PC-9 (cell line): ENCODE results near the gene FOXJ3. TPM values are rescaled to one million over a fixed set of nuclear protein-coding genes. Genes with fewer than 3 reads are reported as not detected.

Experiments used
- BruUV-seq: library from RNA; stranded (reverse); fragments of 400-500 nt; replicated peaks from 2 replicates; lab custom pipeline; 2021; lab: Mats Ljungman, UMichigan
- CTCF ChIA-PET: fragments of 300-600 bp; sonication (Branson Sonifier 250); formaldehyde crosslinking; loops from one replicate; lab custom pipeline; 2022; ENCODE audit warnings: antibody characterized with exemption; lab: Charles Lee
- POLR2A ChIA-PET: fragments of 300-600 bp; sonication (Branson Sonifier 250); formaldehyde crosslinking; loops from one replicate; lab custom pipeline; 2022; ENCODE audit warnings: antibody characterized with exemption; ENCODE audit not compliant: unreplicated experiment; lab: Charles Lee
- DNase-seq, 2 experiments: peaks; one replicate each; pipeline versions ENCODE4 v3.0.0 to v3.0.0-alpha.2; 2015 to 2022; ENCODE audit warnings: mixed read lengths in 1 of 2
- H2AFZ ChIP-seq: fragments of 200-600 bp; sonication (generic); 2 replicates; pipeline ENCODE4 v1.8.1; 2017; ENCODE audit warnings: antibody characterized with exemption
- H3F3A ChIP-seq: fragments of 200-600 bp; sonication (generic); 2 replicates; pipeline ENCODE4 v1.8.1; 2017; ENCODE audit warnings: antibody characterized with exemption, mild to moderate bottlenecking, low read depth; ENCODE audit not compliant: insufficient read depth
- H3K27ac ChIP-seq: fragments of 200-600 bp; sonication (generic); 2 replicates; pipeline ENCODE4 v1.6.1; 2016; ENCODE audit warnings: mixed run types
- H3K27me3 ChIP-seq: fragments of 200-600 bp; sonication (generic); 2 replicates; pipeline ENCODE4 v1.6.1; 2016; ENCODE audit warnings: low read depth, mixed run types; ENCODE audit not compliant: insufficient read depth
- H3K36me3 ChIP-seq: fragments of 200-600 bp; sonication (generic); 2 replicates; pipeline ENCODE4 v1.6.1; 2016; ENCODE audit warnings: low read depth, mixed run types
- H3K4me1 ChIP-seq: fragments of 200-600 bp; sonication (generic); replicated peaks from 2 replicates; pipeline ENCODE4 v1.6.1; 2016; ENCODE audit warnings: mixed run types; ENCODE audit not compliant: insufficient read depth
- H3K4me2 ChIP-seq: fragments of 200-600 bp; sonication (generic); 2 replicates; pipeline ENCODE4 v1.6.1; 2017; ENCODE audit warnings: mixed run types
- H3K4me3 ChIP-seq: fragments of 200-600 bp; sonication (generic); 2 replicates; pipeline ENCODE4 v1.6.1; 2016; ENCODE audit warnings: mixed run types
- H3K79me2 ChIP-seq: fragments of 200-600 bp; sonication (generic); 2 replicates; pipeline ENCODE4 v1.6.1; 2017; ENCODE audit warnings: low read depth, mixed run types
- H3K9me2 ChIP-seq: fragments of 200-600 bp; sonication (generic); 2 replicates; pipeline ENCODE4 v1.8.1; 2017; ENCODE audit warnings: mild to moderate bottlenecking; ENCODE audit not compliant: insufficient read depth
- H3K9me3 ChIP-seq: fragments of 200-600 bp; sonication (generic); 2 replicates; pipeline ENCODE4 v1.8.1; 2016; ENCODE audit warnings: low read depth; ENCODE audit not compliant: insufficient read depth
- H4K20me1 ChIP-seq: fragments of 200-600 bp; sonication (generic); 2 replicates; pipeline ENCODE4 v1.8.1; 2017; ENCODE audit not compliant: insufficient read depth
- EZH2 ChIP-seq: fragments of 200-600 bp; sonication (generic); IDR thresholded peaks from 2 replicates; pipeline ENCODE4 v1.8.0; 2017; ENCODE audit warnings: antibody characterized with exemption, low read depth
- intact Hi-C: fragments of 100-400 bp; cut with micrococcal nuclease; formaldehyde crosslinking; loops from one replicate; pipeline ENCODE4 v1.10.0; 2022; ENCODE audit not compliant: unreplicated experiment
- total RNA-seq: library from RNA; stranded (reverse); gene quantifications from 2 replicates; pipeline ENCODE4 v1.2.3, GENCODE V29; 2021
- TF ChIP-seq, protein P1 (sequence below): fragments of 200-600 bp; sonication (generic); conservative IDR thresholded peaks from 2 replicates; pipeline ENCODE4 v1.6.1; 2017; ENCODE audit warnings: mixed run types, antibody characterized with exemption, mild to moderate bottlenecking, moderate library complexity

FOXJ3 gene
- total RNA-seq, 1 experiment from 2014 or later, result 60.4 TPM

DNA sequence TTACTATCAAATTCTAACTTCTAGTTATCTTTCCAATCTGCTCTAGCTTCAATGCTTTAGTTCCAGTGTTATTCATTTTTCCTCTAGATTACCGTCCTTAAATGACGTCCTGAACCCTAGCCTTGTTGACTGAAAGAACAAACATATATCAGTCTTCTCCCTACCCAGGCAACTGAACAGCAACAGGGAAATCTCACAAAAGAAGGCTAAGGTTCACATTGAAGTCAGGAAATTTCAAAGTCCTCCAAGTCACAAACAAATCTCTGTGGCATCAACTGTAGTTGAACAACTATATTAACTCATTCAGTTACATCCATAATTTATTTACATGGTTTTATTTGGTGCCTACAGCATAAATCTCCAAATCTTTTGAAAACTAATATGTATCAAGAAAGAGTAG lies 19.5 kb downstream of the FOXJ3 start:
- Histone ChIP-seq H3K27ac (no peak overlapping the region), H3K9me2 (no peaks in the 10 kb centered on the region), H3K4me3 (no peak overlapping the region), H3K79me2 (peaks cover 99% of the 10 kb centered on the region), H4K20me1 (peaks cover 96% of the 10 kb centered on the region), H3K27me3 (no peaks in the 10 kb centered on the region), H3K4me2 (no peak overlapping the region), H3K9me3 (no peaks in the 10 kb centered on the region), H3K4me1 (peaks cover 4% of the 10 kb centered on the region; the same call in 1 of the 2 replicates), H3K36me3 (no peaks in the 10 kb centered on the region), H2AFZ (no peak overlapping the region), H3F3A (0 out of 2 replicates have a peak, but pooled peaks cover 4% of the 10 kb centered on the region)
- no TSS peak for BruUV-seq
- TF ChIP-seq, protein P1, sequence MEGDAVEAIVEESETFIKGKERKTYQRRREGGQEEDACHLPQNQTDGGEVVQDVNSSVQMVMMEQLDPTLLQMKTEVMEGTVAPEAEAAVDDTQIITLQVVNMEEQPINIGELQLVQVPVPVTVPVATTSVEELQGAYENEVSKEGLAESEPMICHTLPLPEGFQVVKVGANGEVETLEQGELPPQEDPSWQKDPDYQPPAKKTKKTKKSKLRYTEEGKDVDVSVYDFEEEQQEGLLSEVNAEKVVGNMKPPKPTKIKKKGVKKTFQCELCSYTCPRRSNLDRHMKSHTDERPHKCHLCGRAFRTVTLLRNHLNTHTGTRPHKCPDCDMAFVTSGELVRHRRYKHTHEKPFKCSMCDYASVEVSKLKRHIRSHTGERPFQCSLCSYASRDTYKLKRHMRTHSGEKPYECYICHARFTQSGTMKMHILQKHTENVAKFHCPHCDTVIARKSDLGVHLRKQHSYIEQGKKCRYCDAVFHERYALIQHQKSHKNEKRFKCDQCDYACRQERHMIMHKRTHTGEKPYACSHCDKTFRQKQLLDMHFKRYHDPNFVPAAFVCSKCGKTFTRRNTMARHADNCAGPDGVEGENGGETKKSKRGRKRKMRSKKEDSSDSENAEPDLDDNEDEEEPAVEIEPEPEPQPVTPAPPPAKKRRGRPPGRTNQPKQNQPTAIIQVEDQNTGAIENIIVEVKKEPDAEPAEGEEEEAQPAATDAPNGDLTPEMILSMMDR, result no peak
- TF ChIP-seq EZH2, result no peak
- ChIA-PET POLR2A (interaction anchor here (0.6 kb wide), 2 partner anchors 11 to 1213 kb away, joined by 3 to 4 read pairs; no protein-coding TSS in a partner anchor), CTCF (no interaction called here)
- intact Hi-C loops, result no loop called here
- no peak for DNase-seq

- H3K27ac ChIP-seq, result no peak overlapping the region
- H3K79me2 ChIP-seq, result peaks cover 98% of the 10 kb centered on the region
- intact Hi-C loops, result no loop called here
- no TSS peak for BruUV-seq
- H3K27me3 ChIP-seq, result no peaks in the 10 kb centered on the region
- no peak for DNase-seq
- no peaks in the 10 kb centered on the region for H3K9me2 ChIP-seq
- H3K36me3 ChIP-seq, result peaks cover 7% of the 10 kb centered on the region; the same call in 1 of the 2 replicates
- no peak overlapping the region for H3K4me3 ChIP-seq
- no peaks in the 10 kb centered on the region for H3K4me1 ChIP-seq
- ChIA-PET CTCF (no interaction called here), POLR2A (no interaction called here)
- H3K4me2 ChIP-seq, result no peak overlapping the region
- TF ChIP-seq, protein P1, result no peak
- H3K9me3 ChIP-seq, result no peaks in the 10 kb centered on the region
- 0 out of 2 replicates have a peak, but pooled peaks cover 4% of the 10 kb centered on the region for H3F3A ChIP-seq
- peaks cover 84% of the 10 kb centered on the region for H4K20me1 ChIP-seq
- no peak overlapping the region for H2AFZ ChIP-seq
Measured at GRCh38 chr1:42313970-42314369, 21.1 kb downstream of the FOXJ3 start.

DNA sequence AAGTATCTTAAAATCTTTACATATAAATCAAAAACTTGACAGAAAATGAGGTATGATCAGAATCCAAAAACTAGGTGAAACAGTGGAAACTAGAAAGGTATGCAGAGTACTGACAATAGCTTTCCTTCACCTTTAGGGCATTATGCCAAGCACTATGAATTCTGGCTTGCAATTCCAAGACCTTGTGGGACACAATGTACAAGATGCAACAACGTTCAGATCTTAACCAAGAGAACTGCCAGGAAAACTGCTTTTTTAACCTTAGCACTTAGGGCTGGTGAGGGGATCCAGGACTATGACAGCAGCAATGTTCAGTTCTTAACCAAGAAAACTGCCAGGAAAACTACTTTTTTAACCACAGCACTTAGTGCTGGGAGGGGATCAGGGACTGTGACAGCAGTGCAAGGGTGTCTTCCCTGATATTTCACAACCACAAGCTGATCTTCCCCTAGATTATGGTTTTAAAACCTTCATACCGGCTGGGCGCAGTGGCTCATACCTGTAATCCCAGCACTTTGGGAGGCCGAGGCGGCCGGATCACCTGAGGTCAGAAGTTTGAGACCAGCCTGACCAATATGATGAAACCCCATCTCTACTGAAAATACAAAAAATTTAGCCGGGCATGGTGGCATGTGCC lies 22.3 kb downstream of the FOXJ3 start:
- H3K4me1 ChIP-seq, result no peaks in the 10 kb centered on the region
- no peak overlapping the region for H3K27ac ChIP-seq
- H4K20me1 ChIP-seq, result peaks cover 71% of the 10 kb centered on the region
- H3K79me2 ChIP-seq, result peaks cover 96% of the 10 kb centered on the region
- ChIA-PET POLR2A (no interaction called here), CTCF (interaction anchor here (0.7 kb wide), 1 partner anchor 601 kb away, joined by 9 read pairs; no protein-coding TSS in a partner anchor)
- no peaks in the 10 kb centered on the region for H3K9me3 ChIP-seq
- BruUV-seq, result no TSS peak
- no peaks in the 10 kb centered on the region for H3K27me3 ChIP-seq
- no peak for DNase-seq
- no peak for TF ChIP-seq EZH2
- TF ChIP-seq, protein P1, result no peak
- no peak overlapping the region for H3K4me3 ChIP-seq
- no peaks in the 10 kb centered on the region for H3K9me2 ChIP-seq
- peaks cover 7% of the 10 kb centered on the region; the same call in 1 of the 2 replicates for H3K36me3 ChIP-seq
- H3F3A ChIP-seq, result 0 out of 2 replicates have a peak, but pooled peaks cover 4% of the 10 kb centered on the region
- intact Hi-C loops, result no loop called here
- no peak overlapping the region for H3K4me2 ChIP-seq
- H2AFZ ChIP-seq, result no peak overlapping the region
